KOPT-K1 (cell line): ENCODE results near the gene GRIK4.

ENCODE experiments used
- H3K27ac ChIP-seq: fragments of 200-600 bp; sonication (generic); 2 replicates; pipeline ENCODE4 v1.5.1; 2016; ENCODE audit warnings: antibody characterized with exemption, mild to moderate bottlenecking, low read depth, low read length; ENCODE audit not compliant: poor library complexity, severe bottlenecking
- H3K36me3 ChIP-seq: fragments of 200-600 bp; sonication (generic); 2 replicates; pipeline ENCODE4 v1.5.1; 2017; ENCODE audit warnings: antibody characterized with exemption, mild to moderate bottlenecking, low read length, moderate library complexity; ENCODE audit not compliant: insufficient read depth
- H3K9me3 ChIP-seq: fragments of 200-600 bp; sonication (generic); 2 replicates; pipeline ENCODE4 v1.5.1; 2017; ENCODE audit warnings: antibody characterized with exemption, low read length, mild to moderate bottlenecking; ENCODE audit not compliant: insufficient read depth, poor library complexity, severe bottlenecking

GRIK4 gene

DNA sequence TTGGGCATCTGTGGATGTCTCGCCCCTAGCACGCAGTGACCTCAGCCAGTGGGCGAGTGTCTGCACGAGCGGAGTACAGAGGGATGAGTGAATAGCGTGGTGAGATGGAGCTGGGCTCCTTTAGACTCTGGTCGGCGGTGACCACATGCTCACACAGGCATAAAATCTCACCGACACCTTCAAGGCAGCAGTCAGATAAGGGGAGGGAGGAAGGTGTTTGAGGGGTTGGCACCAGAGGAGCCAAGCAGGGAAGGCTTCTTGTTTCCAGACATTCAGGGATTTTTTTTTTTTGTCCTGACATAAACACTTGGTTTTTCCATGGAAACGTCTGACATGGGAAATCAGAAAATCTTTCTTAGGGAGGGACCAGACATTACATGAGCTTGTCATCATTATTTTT lies 35.8 kb downstream of the GRIK4 start:
- H3K27ac ChIP-seq, result no peak overlapping the region
- no peaks in the 10 kb centered on the region for H3K36me3 ChIP-seq
- peaks cover 2% of the 10 kb centered on the region for H3K9me3 ChIP-seq

DNA sequence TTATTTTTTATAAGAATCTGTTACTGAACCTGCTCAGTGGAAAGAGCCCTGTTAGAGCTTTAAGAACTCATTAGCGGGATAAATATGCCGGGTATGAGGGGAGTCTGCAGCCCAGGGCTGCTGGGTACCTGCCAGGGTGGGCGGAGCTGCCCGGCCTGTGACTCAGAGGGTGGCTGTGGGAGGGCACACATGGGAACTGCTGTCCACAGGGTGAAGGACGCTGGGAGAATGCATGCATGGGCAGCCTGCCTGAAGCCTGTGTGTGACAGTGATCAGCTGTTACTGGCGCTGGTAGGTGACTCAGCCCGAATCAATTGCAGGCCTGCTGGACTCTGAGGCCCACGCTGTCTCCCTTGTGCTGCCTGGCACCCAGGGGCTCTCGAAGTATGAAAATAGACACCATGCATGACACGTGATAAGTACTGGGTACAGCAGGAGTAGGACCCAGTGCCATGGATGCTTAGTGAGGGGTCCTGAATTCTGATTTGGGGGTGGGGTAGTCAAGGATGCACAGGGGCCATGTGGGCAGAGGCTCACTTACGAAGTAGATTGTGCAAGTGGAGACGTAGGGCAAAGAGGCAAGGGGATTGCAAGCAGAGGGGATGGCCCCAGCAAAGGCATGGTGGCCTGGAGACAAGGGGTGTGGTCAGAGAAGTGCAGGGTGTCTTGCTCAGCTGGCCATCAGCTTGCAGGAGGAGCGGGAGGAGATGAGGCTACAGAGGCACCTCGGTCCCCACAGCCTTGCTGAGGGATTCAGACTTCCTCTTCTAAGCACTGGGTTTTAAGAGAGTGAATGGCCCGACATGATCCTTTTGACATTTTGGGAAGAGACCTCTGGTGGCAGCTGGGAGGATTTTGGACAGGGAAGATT lies 36.5 kb downstream of the GRIK4 start:
- Histone ChIP-seq H3K9me3 (no peaks in the 10 kb centered on the region), H3K27ac (no peak overlapping the region)

DNA sequence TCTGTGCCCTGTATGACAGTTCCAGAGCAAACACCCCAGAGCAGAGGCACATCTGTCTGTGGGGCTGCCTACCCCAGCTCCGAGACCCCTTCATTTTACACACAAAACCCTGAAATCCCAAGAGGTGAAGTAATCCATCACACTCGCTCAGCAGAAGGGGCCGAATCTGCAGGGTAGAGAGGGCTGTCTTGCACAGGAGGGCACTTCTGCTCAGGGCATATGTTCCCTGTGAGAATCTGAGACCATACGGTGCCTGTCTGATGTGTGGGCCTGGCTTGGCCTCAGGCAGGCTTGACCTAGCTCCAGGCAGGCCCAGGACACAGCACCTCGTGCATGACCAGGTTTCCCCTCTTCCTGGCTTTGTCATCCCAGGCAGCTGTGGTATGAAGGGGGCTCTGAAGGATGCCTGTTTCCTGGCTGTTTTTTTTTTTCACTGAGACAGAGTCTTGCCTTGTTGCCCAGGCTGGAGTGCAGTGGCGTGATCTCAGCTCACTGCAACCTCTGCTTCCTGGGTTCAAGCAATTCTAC lies 37.2 kb downstream of the GRIK4 start:
- no peaks in the 10 kb centered on the region for H3K9me3 ChIP-seq
- H3K27ac ChIP-seq, result no peak overlapping the region
- H3K36me3 ChIP-seq, result no peaks in the 10 kb centered on the region

More for the DNA sequence above, 36.5 kb downstream of the GRIK4 start:
- H3K36me3 ChIP-seq, result no peaks in the 10 kb centered on the region

DNA sequence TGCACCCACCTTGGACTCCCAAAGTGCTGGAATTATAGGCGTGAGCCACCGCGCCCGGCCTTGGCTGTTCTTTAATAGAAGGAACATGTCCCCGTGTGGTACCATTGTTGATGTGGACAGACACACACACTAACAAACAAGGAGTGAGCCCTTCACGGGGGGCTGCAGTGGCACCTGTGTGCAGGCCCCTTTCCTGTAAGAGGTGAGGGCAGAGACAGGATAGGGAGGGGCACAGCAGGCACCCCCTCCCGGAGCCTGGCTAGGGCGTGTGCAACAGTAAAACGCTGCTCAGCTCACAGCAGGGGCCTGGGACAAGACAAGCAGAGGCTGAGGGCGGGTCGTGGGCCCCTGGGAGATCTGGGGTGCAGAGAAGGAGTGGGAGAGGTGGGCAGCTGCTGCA lies 37.8 kb downstream of the GRIK4 start:
- no peaks in the 10 kb centered on the region for H3K36me3 ChIP-seq
- no peak overlapping the region for H3K27ac ChIP-seq

DNA sequence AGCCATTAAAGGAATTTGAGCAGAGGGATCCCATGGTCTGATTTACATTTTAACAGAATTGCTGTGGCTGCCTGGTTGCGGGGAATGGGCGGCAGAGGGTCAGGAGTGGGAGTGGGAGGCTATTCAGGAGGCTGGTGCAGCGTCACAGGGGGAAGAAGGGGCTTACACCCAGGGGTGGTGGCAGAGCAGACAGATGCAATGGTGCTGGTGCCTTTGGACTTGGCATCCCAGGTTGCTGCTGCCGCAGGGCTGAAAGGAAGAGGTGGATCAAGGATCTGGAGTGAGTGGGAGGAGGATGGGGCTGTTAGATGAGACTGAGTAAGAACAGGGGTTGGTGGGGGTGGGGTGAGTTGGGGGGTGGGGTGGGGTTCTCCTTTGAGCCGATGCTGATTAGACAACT lies 38.5 kb downstream of the GRIK4 start:
- Histone ChIP-seq H3K9me3 (no peaks in the 10 kb centered on the region), H3K36me3 (no peaks in the 10 kb centered on the region)

More for the DNA sequence above, 37.8 kb downstream of the GRIK4 start:
- no peaks in the 10 kb centered on the region for H3K9me3 ChIP-seq

DNA sequence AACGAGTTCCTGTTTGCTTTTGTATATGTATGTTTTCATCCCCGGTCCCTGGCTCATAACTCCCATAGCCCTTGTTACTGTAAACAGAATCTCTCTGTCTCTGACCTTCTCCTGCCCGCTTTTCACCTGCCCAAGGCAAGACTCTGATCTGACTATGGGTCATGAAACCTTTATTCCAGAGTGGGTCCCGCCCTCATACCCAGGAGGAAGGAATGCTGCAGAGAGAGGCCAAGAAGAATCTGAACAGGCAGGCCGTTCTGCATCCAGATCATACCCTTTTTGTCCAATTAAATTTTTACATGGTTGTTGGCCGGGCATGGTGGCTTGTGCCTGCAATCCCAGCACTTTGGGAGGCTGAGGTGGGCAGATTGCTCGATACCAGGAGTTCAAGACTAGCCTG lies 39.6 kb downstream of the GRIK4 start:
- H3K9me3 ChIP-seq, result no peaks in the 10 kb centered on the region
- H3K27ac ChIP-seq, result no peak overlapping the region
- H3K36me3 ChIP-seq, result no peaks in the 10 kb centered on the region

More for the DNA sequence above, 38.5 kb downstream of the GRIK4 start:
- H3K27ac ChIP-seq, result no peak overlapping the region

DNA sequence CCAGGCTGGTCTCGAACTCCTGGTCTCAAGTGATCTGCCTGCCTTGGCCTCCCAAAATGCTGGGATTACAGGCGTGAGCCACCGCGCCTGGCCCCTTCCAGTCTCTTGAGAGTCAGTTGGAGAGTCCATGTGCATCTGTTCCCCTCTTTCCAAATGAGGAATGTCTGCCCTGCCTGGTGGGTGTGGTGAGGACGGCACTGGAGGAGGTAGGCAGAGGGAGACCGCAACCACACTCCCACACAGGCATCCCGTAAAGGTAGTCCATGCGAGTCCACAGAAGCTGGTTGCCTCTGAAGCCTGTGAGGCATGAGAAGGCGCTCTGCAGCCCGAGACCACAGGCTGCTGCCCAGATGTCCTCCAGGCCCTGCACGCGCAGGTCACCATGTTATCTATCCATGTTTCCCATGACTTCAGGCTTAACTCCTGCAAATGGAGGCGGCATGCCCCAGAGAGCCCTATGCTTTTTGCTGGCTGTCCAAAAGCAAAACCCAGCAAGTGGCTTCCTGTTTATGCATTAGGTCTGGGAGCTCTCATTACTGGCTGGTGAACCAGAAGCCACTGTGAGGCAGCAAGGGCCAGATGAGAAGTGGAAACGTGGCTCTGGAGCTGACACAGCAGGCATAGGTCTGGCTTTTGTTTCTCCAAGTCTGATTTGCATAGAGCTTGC lies 43.4 kb downstream of the GRIK4 start:
- no peaks in the 10 kb centered on the region for H3K9me3 ChIP-seq
- no peak overlapping the region for H3K27ac ChIP-seq

DNA sequence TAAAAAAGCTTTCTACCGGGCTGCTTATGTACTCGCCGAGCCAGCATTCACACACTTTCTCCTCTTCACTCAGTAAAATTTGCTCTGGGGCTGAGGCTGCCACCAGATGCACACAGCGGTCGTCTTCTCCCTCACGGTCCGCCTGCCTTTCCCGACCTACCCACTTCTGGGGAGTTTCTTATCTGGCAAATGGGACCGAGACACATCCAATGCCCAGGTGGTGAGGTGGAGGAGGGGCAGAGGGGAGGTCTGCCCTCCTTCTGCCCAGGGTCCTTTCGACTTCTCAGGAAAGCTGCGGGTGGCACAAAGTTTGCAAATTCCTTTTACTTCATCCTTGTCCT lies 43.9 kb downstream of the GRIK4 start:
- H3K27ac ChIP-seq, result no peak overlapping the region
- H3K9me3 ChIP-seq, result no peaks in the 10 kb centered on the region
- no peaks in the 10 kb centered on the region for H3K36me3 ChIP-seq

More for the DNA sequence above, 43.4 kb downstream of the GRIK4 start:
- no peaks in the 10 kb centered on the region for H3K36me3 ChIP-seq

DNA sequence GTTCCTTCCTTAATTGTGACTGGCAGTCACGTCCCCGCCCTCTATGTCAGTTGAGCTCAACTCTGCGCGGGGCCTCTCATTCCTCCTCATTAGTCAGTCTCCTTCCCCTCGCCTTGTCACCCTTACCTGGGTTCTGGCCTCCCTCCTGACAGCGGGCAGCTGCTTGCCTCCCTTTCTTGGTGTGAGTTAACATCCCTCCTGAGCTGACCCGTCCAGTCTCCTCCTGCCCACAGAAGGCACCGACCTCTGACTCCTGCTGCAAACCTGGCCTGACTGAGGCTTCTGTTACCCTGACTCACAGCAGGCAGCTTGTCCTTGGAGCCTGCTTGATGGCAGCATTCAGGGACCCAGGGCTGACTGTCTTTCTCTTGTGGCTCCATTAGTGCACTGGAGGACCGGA lies 45.2 kb downstream of the GRIK4 start:
- Histone ChIP-seq H3K27ac (no peak overlapping the region), H3K9me3 (no peaks in the 10 kb centered on the region), H3K36me3 (no peaks in the 10 kb centered on the region)

DNA sequence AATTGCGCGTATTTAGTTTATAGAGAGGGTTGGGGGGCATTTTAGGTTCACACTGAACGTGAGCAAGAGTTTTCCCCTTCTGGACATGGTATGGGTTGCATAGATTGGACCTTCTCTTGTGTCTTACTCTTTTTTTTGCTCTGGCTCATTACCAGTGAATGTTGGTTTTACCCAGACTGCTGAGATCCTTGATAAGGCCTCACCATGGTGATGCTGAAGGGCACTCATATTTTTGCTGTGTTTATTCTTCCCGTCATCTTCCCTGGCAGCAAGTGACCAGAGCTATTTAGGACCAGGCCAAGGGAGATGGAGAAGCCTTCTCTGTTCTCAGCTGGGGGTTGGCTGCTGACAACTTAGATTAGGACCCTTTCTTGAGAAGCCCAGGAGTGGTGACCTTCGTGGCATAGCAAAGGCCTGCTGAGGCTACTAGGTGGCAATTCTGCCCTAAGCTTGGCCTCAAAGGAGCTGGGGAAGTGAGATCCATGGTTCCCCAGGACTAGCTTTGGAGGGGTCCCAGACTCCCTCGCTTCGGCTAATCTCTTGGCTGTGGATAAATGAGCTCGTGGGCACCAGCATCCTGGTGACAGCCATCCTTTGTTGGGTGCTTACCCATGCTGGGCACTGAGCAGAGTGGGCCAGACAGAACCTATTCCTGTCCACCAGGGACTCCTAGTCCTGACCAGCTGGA lies 47.3 kb downstream of the GRIK4 start:
- H3K9me3 ChIP-seq, result no peaks in the 10 kb centered on the region
- H3K36me3 ChIP-seq, result no peaks in the 10 kb centered on the region
- no peak overlapping the region for H3K27ac ChIP-seq

DNA sequence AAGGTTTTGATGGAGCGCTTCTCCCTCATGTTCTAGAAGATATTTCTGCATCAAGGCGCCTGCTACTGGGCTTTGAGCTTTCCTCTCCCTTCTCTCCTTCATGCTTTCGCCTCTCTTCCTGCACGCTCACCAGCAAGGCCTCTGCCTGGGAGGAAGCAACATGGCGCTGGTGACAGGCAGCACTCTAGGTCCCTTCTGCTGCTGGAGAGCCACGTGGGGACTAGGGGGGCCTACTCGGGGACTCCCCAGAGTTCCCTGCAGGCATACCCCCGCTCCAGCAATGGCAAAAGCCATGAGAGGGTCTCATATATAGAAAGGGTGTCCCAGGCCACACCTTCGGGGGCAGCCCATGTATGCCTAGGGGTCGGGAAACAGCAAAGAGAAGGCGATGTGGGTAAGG lies 49.7 kb downstream of the GRIK4 start:
- Histone ChIP-seq H3K27ac (no peak overlapping the region), H3K9me3 (no peaks in the 10 kb centered on the region), H3K36me3 (no peaks in the 10 kb centered on the region)

DNA sequence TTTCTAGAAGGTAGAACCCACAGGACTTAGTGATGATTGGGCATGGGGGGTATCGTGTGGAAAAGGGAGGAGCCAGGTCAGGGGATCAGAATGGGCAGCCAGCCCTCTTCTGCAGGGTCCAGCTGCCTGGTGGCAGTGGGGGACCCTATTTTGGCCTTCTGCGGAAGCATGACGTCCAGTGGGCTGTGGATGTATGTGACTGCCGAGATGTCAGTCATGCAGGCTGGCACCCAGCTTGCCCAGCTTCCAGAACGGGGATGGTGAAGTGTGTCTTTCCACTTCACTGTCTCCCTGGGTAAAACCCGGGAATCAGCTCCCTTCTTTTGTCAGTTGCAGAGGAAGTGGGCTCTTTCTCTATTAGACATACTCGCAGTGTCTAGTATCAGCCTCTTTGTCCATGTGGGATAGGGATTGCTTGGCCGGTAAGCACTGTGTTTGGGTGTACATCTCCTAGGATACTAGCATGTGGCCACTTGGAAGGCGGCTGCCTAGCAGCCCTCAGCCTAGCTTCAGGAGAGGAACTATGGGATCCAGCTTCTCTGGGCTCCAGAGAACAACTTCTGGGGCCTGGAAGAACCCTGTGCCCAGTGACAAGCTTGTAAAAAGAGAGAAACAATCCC lies 51.4 kb downstream of the GRIK4 start:
- H3K9me3 ChIP-seq, result no peaks in the 10 kb centered on the region
- H3K27ac ChIP-seq, result no peak overlapping the region
- no peaks in the 10 kb centered on the region for H3K36me3 ChIP-seq

DNA sequence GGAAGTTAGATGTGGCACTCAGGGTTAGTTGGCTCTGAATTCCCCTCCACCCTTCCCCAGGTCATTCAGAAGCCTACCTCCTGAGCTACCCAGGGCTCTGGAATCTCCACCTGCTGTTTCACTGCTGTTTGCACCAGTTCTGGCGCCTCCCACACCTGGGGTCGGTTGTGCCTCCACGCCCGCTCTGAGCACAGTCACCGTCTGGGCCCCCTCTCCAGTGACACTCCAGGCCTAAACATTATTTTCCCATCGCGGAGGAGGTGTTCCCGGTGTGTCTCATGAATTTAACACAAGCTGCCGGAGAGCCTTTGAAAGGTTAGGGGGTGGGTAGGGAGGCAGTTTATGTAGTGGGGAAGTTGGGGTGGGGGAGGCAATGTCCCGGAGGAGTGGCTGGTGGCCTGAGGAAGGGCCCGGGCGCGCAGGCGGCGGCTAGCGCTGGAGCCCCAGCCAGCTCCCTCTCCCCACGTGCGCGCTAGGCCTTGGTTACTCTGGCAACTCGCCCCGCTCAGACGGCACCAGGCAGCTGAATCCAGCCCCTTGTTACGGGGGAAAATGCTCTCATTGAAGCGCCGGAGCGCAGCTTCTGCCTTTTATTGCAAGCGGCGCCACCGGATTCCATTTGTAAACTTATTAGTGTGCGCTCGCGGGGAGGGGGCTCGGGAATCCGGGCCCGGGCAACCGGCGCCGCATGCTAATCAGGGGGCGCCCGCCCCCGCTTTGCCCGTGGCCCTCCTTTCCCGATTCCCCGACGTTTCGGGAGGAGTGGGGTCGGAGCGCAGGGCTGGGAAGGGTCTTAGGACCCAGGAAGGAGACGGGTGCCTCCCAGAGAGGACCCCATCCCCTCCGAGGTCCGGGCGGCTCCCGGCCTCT lies 52.4 kb downstream of the GRIK4 start:
- no peaks in the 10 kb centered on the region for H3K36me3 ChIP-seq
- no peak overlapping the region for H3K27ac ChIP-seq
- H3K9me3 ChIP-seq, result no peaks in the 10 kb centered on the region
